Mesothelial cell of epicardium (in vitro differentiated cells): ENCODE results near the gene CYTH1. TPM values are rescaled to one million over a fixed set of nuclear protein-coding genes. Genes with fewer than 3 reads are reported as not detected.
"Not testable (repeated sequence)": the region's sequence is repeated elsewhere in the genome, so short reads cannot be mapped to it uniquely, and the experiment has no call there.

ENCODE experiments used
- DNase-seq, 2 experiments: peaks; one replicate each; pipeline ENCODE4 v3.0.0; 2021; ENCODE audit warnings: low spot score in 2 of 2; ENCODE audit not compliant: unreplicated experiment in 2 of 2
- H3K27ac Mint-ChIP-seq: 2 replicates; pipeline ENCODE4 v1.8.0; 2021; ENCODE audit warnings: mixed read lengths
- H3K27me3 Mint-ChIP-seq: 2 replicates; pipeline ENCODE4 v1.8.0; 2021; ENCODE audit warnings: low read depth, mixed read lengths
- H3K36me3 Mint-ChIP-seq: 2 replicates; pipeline ENCODE4 v1.8.0; 2021; ENCODE audit warnings: mixed read lengths
- H3K4me1 Mint-ChIP-seq: 2 replicates; pipeline ENCODE4 v1.8.0; 2021; ENCODE audit warnings: mixed read lengths
- H3K4me3 Mint-ChIP-seq: 2 replicates; pipeline ENCODE4 v1.8.0; 2021; ENCODE audit warnings: mild to moderate bottlenecking, moderate library complexity, mixed read lengths
- H3K9me3 Mint-ChIP-seq: 2 replicates; pipeline ENCODE4 v1.8.0; 2021; ENCODE audit warnings: mixed read lengths
- CTCF ChIP-seq: fragments of 200-600 bp; sonication (generic); IDR thresholded peaks from one replicate; pipeline ENCODE4 v1.5.0; 2021; ENCODE audit warnings: antibody characterized with exemption; ENCODE audit not compliant: unreplicated experiment
- total RNA-seq: library from RNA; stranded (reverse); gene quantifications from 3 replicates; pipeline ENCODE4 v1.2.1, GENCODE V29; 2021

Gene CYTH1
- total RNA-seq, 1 donor from 2014 or later: 42.8 TPM

- no peaks in the 10 kb centered on the region for H3K27me3 Mint-ChIP-seq
- H3K4me1 Mint-ChIP-seq: peaks cover 17% of the 10 kb centered on the region
- H3K36me3 Mint-ChIP-seq: peaks cover 31% of the 10 kb centered on the region
- no peak for TF ChIP-seq CTCF
- H3K27ac Mint-ChIP-seq: peak overlapping the region; percentile 0
- DNase-seq: no peak
- no peak overlapping the region for H3K4me3 Mint-ChIP-seq
- no peaks in the 10 kb centered on the region for H3K9me3 Mint-ChIP-seq
These were observed 108.7 kb downstream of the CYTH1 start for GRCh38 chr17:78673395-78673794.

GRCh38 chr17:78672871-78673371 lies 109.2 kb downstream of the CYTH1 start:
- peaks cover 28% of the 10 kb centered on the region for H3K36me3 Mint-ChIP-seq
- TF ChIP-seq CTCF: no peak
- peaks cover 17% of the 10 kb centered on the region for H3K4me1 Mint-ChIP-seq
- H3K4me3 Mint-ChIP-seq: no peak overlapping the region
- no peaks in the 10 kb centered on the region for H3K27me3 Mint-ChIP-seq
- DNase-seq: no peak
- peak overlapping the region; percentile 0 for H3K27ac Mint-ChIP-seq
- no peaks in the 10 kb centered on the region for H3K9me3 Mint-ChIP-seq

- H3K9me3 Mint-ChIP-seq: no peaks in the 10 kb centered on the region
- H3K27me3 Mint-ChIP-seq: no peaks in the 10 kb centered on the region
- no peak overlapping the region for H3K4me3 Mint-ChIP-seq
- no peak overlapping the region for H3K27ac Mint-ChIP-seq
- H3K4me1 Mint-ChIP-seq: peaks cover 17% of the 10 kb centered on the region
- DNase-seq: no peak
- TF ChIP-seq CTCF: no peak
- H3K36me3 Mint-ChIP-seq: peaks cover 27% of the 10 kb centered on the region
These were observed 110.1 kb downstream of the CYTH1 start for GRCh38 chr17:78672005-78672404.

- H3K9me3 Mint-ChIP-seq, H3K4me3 Mint-ChIP-seq, H3K27ac Mint-ChIP-seq, H3K27me3 Mint-ChIP-seq, DNase-seq: not testable (repeated sequence)
- Mint-ChIP-seq H3K4me1 (peaks cover 19% of the 10 kb centered on the region), H3K36me3 (peaks cover 25% of the 10 kb centered on the region)
These were observed 110.4 kb downstream of the CYTH1 start for GRCh38 chr17:78671726-78672001.

GRCh38 chr17:78670850-78671725 lies 111.0 kb downstream of the CYTH1 start:
- TF ChIP-seq CTCF: no peak
- H3K36me3 Mint-ChIP-seq: peaks cover 23% of the 10 kb centered on the region
- H3K27me3 Mint-ChIP-seq: no peaks in the 10 kb centered on the region
- DNase-seq: no peak
- peaks cover 25% of the 10 kb centered on the region for H3K4me1 Mint-ChIP-seq
- H3K27ac Mint-ChIP-seq: no peak overlapping the region
- no peaks in the 10 kb centered on the region for H3K9me3 Mint-ChIP-seq
- no peak overlapping the region for H3K4me3 Mint-ChIP-seq

GRCh38 chr17:78669975-78670518 lies 112.0 kb downstream of the CYTH1 start:
- H3K27me3 Mint-ChIP-seq: no peaks in the 10 kb centered on the region
- H3K4me3 Mint-ChIP-seq: no peak overlapping the region
- no peak overlapping the region for H3K27ac Mint-ChIP-seq
- H3K4me1 Mint-ChIP-seq: peaks cover 29% of the 10 kb centered on the region
- TF ChIP-seq CTCF: no peak
- no peaks in the 10 kb centered on the region for H3K9me3 Mint-ChIP-seq
- peaks cover 15% of the 10 kb centered on the region for H3K36me3 Mint-ChIP-seq
- DNase-seq: no peak
